Measurements from ENCODE around the gene UPK1B. TPM values are rescaled to one million over a fixed set of nuclear protein-coding genes. Genes with fewer than 3 reads are reported as not detected.
A peak's percentile ranks its signal among the peaks of the same experiment; 100 is the strongest.
"Not testable (repeated sequence)": the region's sequence is repeated elsewhere in the genome, so short reads cannot be mapped to it uniquely, and the experiment has no call there.

UPK1B gene
- total RNA-seq, 1 donor from 2014 or later = 0.14 TPM

- peak within 1 kb of the TSS; percentile 87 for H3K4me3 Mint-ChIP-seq (ENCODE audit: unreplicated experiment)
- Histone ChIP-seq H3K4me3 (ENCODE audit: insufficient read depth, low read depth, low read length) (peak within 1 kb of the TSS; percentile 74), H4K20me1 (ENCODE audit: insufficient read depth, low read length) (no peaks in the 10 kb centered on the region), H3K4me1 (ENCODE audit: insufficient read depth, low read length) (peaks cover 8% of the 10 kb centered on the region), H3K9me3 (ENCODE audit: insufficient read depth, low read depth, low read length) (no peaks in the 10 kb centered on the region), H3K27me3 (ENCODE audit: insufficient read depth, low read length) (no peaks in the 10 kb centered on the region), H3K27ac (ENCODE audit: low read depth, low read length) (peak within 1 kb of the TSS; percentile 82), H2AFZ (ENCODE audit: low read depth, low read length) (peak within 1 kb of the TSS; percentile 48), H3K9ac (ENCODE audit: low read length) (peak within 1 kb of the TSS; percentile 88), H3K4me2 (ENCODE audit: low read length) (peak within 1 kb of the TSS; percentile 90), H3K79me2 (ENCODE audit: insufficient read depth, low read length) (peaks cover 30% of the 10 kb centered on the region), H3K36me3 (ENCODE audit: insufficient read depth, low read length) (peaks cover 7% of the 10 kb centered on the region)
- peak within 1 kb of the TSS; percentile 35 for H3K27ac Mint-ChIP-seq (ENCODE audit: unreplicated experiment)
- peaks cover 9% of the 10 kb centered on the region for H3K4me1 Mint-ChIP-seq (ENCODE audit: low read depth, unreplicated experiment)
- FAIRE-seq (no peak), DNase-seq (ENCODE audit: low read depth) (peak; percentile 75)
- H3K27me3 Mint-ChIP-seq (ENCODE audit: low read depth, unreplicated experiment) = no peaks in the 10 kb centered on the region
- no peaks in the 10 kb centered on the region for H3K9me3 Mint-ChIP-seq (ENCODE audit: unreplicated experiment)
- peaks cover 2% of the 10 kb centered on the region for H3K36me3 Mint-ChIP-seq (ENCODE audit: low read depth, unreplicated experiment)
- TF ChIP-seq EZH2 (IDR thresholded peaks at IDR 0.05; ENCODE audit: insufficient read depth, low read length) (no peak), CTCF (IDR thresholded peaks at IDR 0.05; ENCODE audit: insufficient read depth, low read depth, low read length) (no peak)
Observed at GRCh38 chr3:119240591-119241434, 67.4 kb downstream of the UPK1B start, which contains the start of gene B4GALT4. Gene B4GALT4, minus strand, starts transcription at chr3:119240878. Its CDS starts 10,779 bp downstream, at chr3:119230099.

DNA sequence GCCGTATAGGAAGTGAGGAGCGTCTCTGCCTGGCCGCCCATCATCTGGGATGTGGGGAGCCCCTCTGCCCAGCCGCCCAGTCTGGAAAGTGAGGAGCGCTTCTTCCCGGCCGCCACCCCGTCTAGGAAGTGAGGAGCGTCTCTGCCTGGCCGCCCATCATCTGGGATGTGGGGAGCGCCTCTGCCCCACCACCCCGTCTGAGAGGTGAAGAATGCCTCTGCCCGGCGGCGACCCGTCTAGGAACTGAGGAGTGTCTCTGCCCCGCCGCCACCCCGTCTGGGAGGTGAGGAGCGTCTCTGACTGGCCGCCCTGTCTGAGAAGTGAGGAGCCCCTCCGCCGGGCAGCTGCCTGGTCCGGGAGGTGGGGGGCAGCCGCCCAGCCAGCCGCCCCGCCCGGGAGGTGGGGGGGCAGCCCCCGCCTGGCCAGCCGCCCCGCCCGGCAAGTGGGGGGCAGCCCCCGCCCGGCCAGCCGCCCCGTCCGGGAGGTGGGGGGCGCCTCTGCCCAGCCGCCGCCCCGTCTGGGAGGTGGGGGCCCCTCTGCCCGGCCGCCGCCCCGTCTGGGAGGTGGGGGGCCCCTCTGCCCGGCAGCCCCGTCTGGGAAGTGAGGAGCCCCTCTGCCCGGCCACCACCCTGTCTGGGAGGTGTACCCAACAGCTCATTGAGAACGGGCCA lies 69.1 kb downstream of the UPK1B start:
- peaks cover 10% of the 10 kb centered on the region for H3K4me1 Mint-ChIP-seq (ENCODE audit: low read depth, unreplicated experiment)
- peaks cover 23% of the 10 kb centered on the region for H3K79me2 ChIP-seq (ENCODE audit: insufficient read depth, low read length)
- H3K9me3 Mint-ChIP-seq (ENCODE audit: unreplicated experiment); H3K4me1 ChIP-seq (ENCODE audit: insufficient read depth, low read length); DNase-seq (ENCODE audit: low read depth); H3K9me3 ChIP-seq (ENCODE audit: insufficient read depth, low read depth, low read length); H3K27ac ChIP-seq (ENCODE audit: low read depth, low read length); H3K4me3 Mint-ChIP-seq (ENCODE audit: unreplicated experiment); H2AFZ ChIP-seq (ENCODE audit: low read depth, low read length); FAIRE-seq; H3K27ac Mint-ChIP-seq (ENCODE audit: unreplicated experiment); H3K36me3 ChIP-seq (ENCODE audit: insufficient read depth, low read length); H3K4me2 ChIP-seq (ENCODE audit: low read length); H3K27me3 ChIP-seq (ENCODE audit: insufficient read depth, low read length); H3K36me3 Mint-ChIP-seq (ENCODE audit: low read depth, unreplicated experiment); H3K9ac ChIP-seq (ENCODE audit: low read length); H3K27me3 Mint-ChIP-seq (ENCODE audit: low read depth, unreplicated experiment); H4K20me1 ChIP-seq (ENCODE audit: insufficient read depth, low read length); H3K4me3 ChIP-seq (ENCODE audit: insufficient read depth, low read depth, low read length): not testable (repeated sequence)

DNA sequence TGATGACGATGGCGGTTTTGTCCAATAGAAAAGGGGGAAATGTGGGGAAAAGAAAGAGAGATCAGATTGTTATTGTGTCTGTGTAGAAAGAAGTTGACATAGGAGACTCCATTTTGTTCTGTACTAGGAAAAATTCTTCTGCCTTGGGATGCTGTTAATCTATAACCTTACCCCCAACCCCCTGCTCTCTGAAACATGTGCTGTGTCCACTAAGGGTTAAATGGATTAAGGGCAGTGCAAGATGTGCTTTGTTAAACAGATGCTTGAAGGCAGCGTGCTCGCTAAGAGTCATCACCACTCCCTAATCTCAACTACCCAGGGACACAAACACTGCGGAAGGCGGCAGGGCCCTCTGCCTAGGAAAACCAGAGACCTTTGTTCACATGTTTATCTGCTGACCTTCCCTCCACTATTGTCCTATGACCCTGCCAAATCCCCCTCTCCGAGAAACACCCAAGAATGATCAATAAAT lies 69.7 kb downstream of the UPK1B start:
- H3K27ac ChIP-seq (ENCODE audit: low read depth, low read length); FAIRE-seq; H3K27me3 ChIP-seq (ENCODE audit: insufficient read depth, low read length); H2AFZ ChIP-seq (ENCODE audit: low read depth, low read length); DNase-seq (ENCODE audit: low read depth); H3K27me3 Mint-ChIP-seq (ENCODE audit: low read depth, unreplicated experiment); H3K4me3 Mint-ChIP-seq (ENCODE audit: unreplicated experiment); H3K4me1 ChIP-seq (ENCODE audit: insufficient read depth, low read length); H3K4me3 ChIP-seq (ENCODE audit: insufficient read depth, low read depth, low read length); H3K36me3 Mint-ChIP-seq (ENCODE audit: low read depth, unreplicated experiment); H3K9ac ChIP-seq (ENCODE audit: low read length); H3K27ac Mint-ChIP-seq (ENCODE audit: unreplicated experiment); H3K9me3 ChIP-seq (ENCODE audit: insufficient read depth, low read depth, low read length); H3K36me3 ChIP-seq (ENCODE audit: insufficient read depth, low read length); H3K4me2 ChIP-seq (ENCODE audit: low read length); H4K20me1 ChIP-seq (ENCODE audit: insufficient read depth, low read length); H3K9me3 Mint-ChIP-seq (ENCODE audit: unreplicated experiment): not testable (repeated sequence)
- peaks cover 20% of the 10 kb centered on the region for H3K79me2 ChIP-seq (ENCODE audit: insufficient read depth, low read length)
- H3K4me1 Mint-ChIP-seq (ENCODE audit: low read depth, unreplicated experiment) = peaks cover 10% of the 10 kb centered on the region

Measured in astrocyte (in vitro differentiated cells and primary cell).